B cell (primary cell): ENCODE data around the gene UBR3.

Source experiments
- CTCF ChIP-seq: fragments of 200-600 bp; IDR thresholded peaks from one replicate; pipeline ENCODE4 v1.8.0; 2022; ENCODE audit warnings: antibody characterized with exemption, mild to moderate bottlenecking
- EZH2 ChIP-seq: IDR thresholded peaks from 2 replicates; pipeline ENCODE4 v1.6.1; 2012; ENCODE audit warnings: borderline replicate concordance, low read depth, mild to moderate bottlenecking, moderate library complexity, low read length; ENCODE audit not compliant: insufficient read depth, poor library complexity, severe bottlenecking

GRCh38 chr2:169980001-169980400 lies 152.7 kb downstream of the UBR3 start:
- TF ChIP-seq CTCF (no peak), EZH2 (no peak)
